ENCODE data around the gene ZNF536. TPM values are rescaled to one million over a fixed set of nuclear protein-coding genes. Genes with fewer than 3 reads are reported as not detected.
A peak's percentile ranks its signal among the peaks of the same experiment; 100 is the strongest.

ZNF536 gene
- polyA plus RNA-seq, 1 of the 3 experiments (the other 2 are of a cell fraction): 0.41 TPM

DNA sequence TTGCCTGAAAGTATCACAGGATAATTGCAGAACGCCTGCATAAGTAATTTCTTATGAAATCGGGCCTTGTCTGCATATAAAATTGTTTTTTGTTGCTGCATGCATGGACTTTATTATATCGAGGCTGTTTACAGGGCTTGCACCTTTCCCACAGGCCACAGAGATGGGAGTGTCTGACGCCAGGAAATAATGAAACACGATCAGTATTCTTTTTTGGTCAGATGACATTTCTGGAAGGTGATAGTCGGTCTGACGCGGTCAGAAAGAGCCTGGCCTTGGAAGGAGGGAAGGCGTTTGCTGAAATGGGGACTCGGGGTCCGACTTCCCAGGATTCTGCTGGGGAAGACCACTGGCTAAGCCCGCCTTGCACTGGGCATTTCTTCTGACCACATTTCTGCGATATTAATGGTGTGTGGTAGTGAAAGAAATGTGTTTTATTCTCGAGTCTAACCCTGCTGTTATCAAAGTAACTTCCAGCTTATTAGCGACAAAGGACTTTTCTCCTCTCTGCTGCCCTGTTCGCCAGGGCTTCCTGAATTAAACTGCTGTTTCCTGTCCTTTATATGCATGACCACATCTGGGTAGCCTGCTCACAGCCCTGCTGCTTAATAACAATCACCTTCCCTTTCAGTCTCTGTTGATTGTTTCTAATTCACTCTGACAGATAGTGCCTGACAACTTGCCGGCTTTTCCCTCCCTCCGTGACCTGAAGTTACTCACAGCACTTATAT is 11.6 kb upstream of the ZNF536 start:
- Histone ChIP-seq H3K9ac (no peak overlapping the region), H2AFZ (ENCODE audit: low read depth) (no peak overlapping the region), H3K27me3 (ENCODE audit: insufficient read depth) (no peaks in the 10 kb centered on the region), H3K9me3 (no peaks in the 10 kb centered on the region), H3K27ac (ENCODE audit: low read depth in 2 of 2, low read length in 1 of 2) (peak overlapping the region in 1 of 2 experiments; percentile 86; a peak in 2 of 4 replicates), H3K36me3 (replicated peaks in 1 of 2; ENCODE audit: control insufficient read depth in 1 of 2, insufficient read depth in 2 of 2, low read length in 1 of 2) (no peaks in the 10 kb centered on the region), H3K4me1 (ENCODE audit: control insufficient read depth in 1 of 2, insufficient read depth in 2 of 2, low read depth in 1 of 2, low read length in 1 of 2) (peaks cover 0 to 26% of the 10 kb centered on the region in 2 experiments; a peak in 2 of 4 replicates), H3K9me2 (no peaks in the 10 kb centered on the region), H3K4me2 (no peak overlapping the region), H3F3A (replicated peaks; ENCODE audit: insufficient read depth) (no peaks in the 10 kb centered on the region), H3K79me2 (ENCODE audit: insufficient read depth) (no peaks in the 10 kb centered on the region), H3K4me3 (ENCODE audit: low read depth in 2 of 2, low read length in 1 of 2) (no peak overlapping the region), H4K20me1 (ENCODE audit: insufficient read depth) (no peaks in the 10 kb centered on the region)
- DNase-seq: peak; percentile 85
- ChIA-PET POLR2A (interaction anchor here (0.7 kb wide), 1 partner anchor 18 kb away, joined by 3 read pairs; no protein-coding TSS in a partner anchor), CTCF (interaction anchor here (0.8 to 0.9 kb wide), 2 partner anchors 12 to 125 kb away, joined by 3 to 5 read pairs; partner anchors contain the start of gene ZNF536)
- 24% methylated on average over 18 of the region's 18 CpGs for WGBS (ENCODE audit: low lambda C conversion rate)
- TF ChIP-seq, protein P1, sequence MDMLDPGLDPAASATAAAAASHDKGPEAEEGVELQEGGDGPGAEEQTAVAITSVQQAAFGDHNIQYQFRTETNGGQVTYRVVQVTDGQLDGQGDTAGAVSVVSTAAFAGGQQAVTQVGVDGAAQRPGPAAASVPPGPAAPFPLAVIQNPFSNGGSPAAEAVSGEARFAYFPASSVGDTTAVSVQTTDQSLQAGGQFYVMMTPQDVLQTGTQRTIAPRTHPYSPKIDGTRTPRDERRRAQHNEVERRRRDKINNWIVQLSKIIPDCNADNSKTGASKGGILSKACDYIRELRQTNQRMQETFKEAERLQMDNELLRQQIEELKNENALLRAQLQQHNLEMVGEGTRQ (IDR thresholded peaks at IDR 0.05; ENCODE audit: borderline replicate concordance, low read depth, low read length): no peak
- TF ChIP-seq EP300 (IDR thresholded peaks at IDR 0.05; ENCODE audit: borderline replicate concordance in 1 of 2, low read depth in 1 of 2, low read length in 1 of 2): peak in 1 of 2 experiments; percentile 82; a peak in 2 of 4 replicates
- peak; percentile 57; the same call in 1 of the 2 replicates for TF ChIP-seq MXI1 (IDR thresholded peaks at IDR 0.05; ENCODE audit: low read depth, low read length)
- TF ChIP-seq RCOR1 (IDR thresholded peaks at IDR 0.05; ENCODE audit: low read length): peak; percentile 64; the same call in 1 of the 2 replicates
- peak; percentile 42 for TF ChIP-seq CHD2 (IDR thresholded peaks at IDR 0.05; ENCODE audit: low read length, partially characterized antibody)
- TF ChIP-seq YY1 (IDR thresholded peaks at IDR 0.05; ENCODE audit: low read depth): no peak
- TF ChIP-seq TAF1 (IDR thresholded peaks at IDR 0.05; ENCODE audit: borderline replicate concordance, low read depth, low read length): no peak
- peak; percentile 11; the same call in 1 of the 2 replicates for TF ChIP-seq TCF12 (IDR thresholded peaks at IDR 0.05)
- TF ChIP-seq GATA2 (CRISPR knock-in tag; IDR thresholded peaks at IDR 0.05): peak; percentile 45; the same call in 1 of the 2 replicates
- TF ChIP-seq RAD21 (IDR thresholded peaks at IDR 0.05; ENCODE audit: low read length): no peak
- TF ChIP-seq USF1 (IDR thresholded peaks at IDR 0.05; ENCODE audit: borderline replicate concordance, low read depth): no peak
- TF ChIP-seq CTCF (IDR thresholded peaks at IDR 0.05): no peak
- no peak for TF ChIP-seq ELF1 (IDR thresholded peaks at IDR 0.05)
- TF ChIP-seq PBX3 (IDR thresholded peaks at IDR 0.05): no peak
- TF ChIP-seq FOXJ3 (CRISPR knock-in tag; IDR thresholded peaks at IDR 0.05): 0 out of 2 replicates have a peak, but pooled peaks have one; percentile 23
